ENCODE results near the gene TAX1BP1.

The TAX1BP1 gene

DNA sequence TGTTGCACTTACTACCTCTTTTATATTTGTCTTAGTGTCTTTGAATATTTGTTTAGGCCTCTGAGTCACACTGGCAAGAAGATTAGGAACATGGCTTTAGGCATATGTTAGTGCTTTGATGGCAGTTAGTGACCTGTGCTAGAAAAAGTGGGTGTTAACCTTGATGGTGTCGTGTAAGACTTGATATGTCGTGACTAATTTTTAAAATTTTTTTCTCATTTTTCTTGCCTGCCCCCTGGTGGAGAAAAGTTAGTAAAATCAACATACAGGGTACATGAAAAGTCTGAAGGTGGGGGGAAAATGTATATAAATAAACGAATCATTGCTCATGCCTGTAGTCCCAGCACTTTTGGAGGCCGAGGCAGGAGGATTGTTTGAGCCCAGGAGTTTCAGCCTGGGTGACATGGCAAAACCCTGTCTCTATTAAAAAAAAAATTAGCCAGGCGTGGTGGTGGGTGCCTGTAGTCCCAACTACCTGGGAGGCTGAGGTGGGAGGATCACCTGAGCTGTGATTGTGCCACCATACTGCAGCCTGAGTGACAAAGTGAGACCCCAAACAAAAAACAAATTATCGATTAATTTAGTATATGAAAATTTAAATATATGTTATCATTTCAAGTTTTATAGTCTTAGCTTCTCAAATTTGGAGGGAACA, 44.6 kb downstream of the TAX1BP1 start:
- H2AFZ ChIP-seq (ENCODE audit: low read depth, low read length), result no peak overlapping the region
- no peaks in the 10 kb centered on the region for H3K79me2 ChIP-seq (ENCODE audit: insufficient read depth, low read length)
- ATAC-seq (ENCODE audit: insufficient read depth, low read depth), result peak; percentile 73
- H3K36me3 ChIP-seq (ENCODE audit: insufficient read depth, low read length), result peaks cover 40% of the 10 kb centered on the region
- no peaks in the 10 kb centered on the region for H4K20me1 ChIP-seq (ENCODE audit: insufficient read depth, low read length)
- no peak overlapping the region for H3K27ac ChIP-seq (ENCODE audit: low read length)
- DNase-seq, result peak; percentile 10
- no peaks in the 10 kb centered on the region for H3K4me1 ChIP-seq (ENCODE audit: insufficient read depth, low read length)
- TF ChIP-seq EZH2 (IDR thresholded peaks at IDR 0.05; ENCODE audit: borderline replicate concordance, low read depth, low read length, severe bottlenecking), result no peak
- TF ChIP-seq, protein P1, sequence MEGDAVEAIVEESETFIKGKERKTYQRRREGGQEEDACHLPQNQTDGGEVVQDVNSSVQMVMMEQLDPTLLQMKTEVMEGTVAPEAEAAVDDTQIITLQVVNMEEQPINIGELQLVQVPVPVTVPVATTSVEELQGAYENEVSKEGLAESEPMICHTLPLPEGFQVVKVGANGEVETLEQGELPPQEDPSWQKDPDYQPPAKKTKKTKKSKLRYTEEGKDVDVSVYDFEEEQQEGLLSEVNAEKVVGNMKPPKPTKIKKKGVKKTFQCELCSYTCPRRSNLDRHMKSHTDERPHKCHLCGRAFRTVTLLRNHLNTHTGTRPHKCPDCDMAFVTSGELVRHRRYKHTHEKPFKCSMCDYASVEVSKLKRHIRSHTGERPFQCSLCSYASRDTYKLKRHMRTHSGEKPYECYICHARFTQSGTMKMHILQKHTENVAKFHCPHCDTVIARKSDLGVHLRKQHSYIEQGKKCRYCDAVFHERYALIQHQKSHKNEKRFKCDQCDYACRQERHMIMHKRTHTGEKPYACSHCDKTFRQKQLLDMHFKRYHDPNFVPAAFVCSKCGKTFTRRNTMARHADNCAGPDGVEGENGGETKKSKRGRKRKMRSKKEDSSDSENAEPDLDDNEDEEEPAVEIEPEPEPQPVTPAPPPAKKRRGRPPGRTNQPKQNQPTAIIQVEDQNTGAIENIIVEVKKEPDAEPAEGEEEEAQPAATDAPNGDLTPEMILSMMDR (IDR thresholded peaks at IDR 0.05; ENCODE audit: borderline replicate concordance, extremely low read depth, low read length, poor library complexity, severe bottlenecking), result peak; percentile 62
- H3K9ac ChIP-seq (ENCODE audit: low read depth, low read length), result no peak overlapping the region
- no peak overlapping the region for H3K4me2 ChIP-seq (ENCODE audit: insufficient read depth, low read length)
- no peak overlapping the region for H3K4me3 ChIP-seq (ENCODE audit: low read depth in 1 of 2, low read length in 2 of 2)
- no peaks in the 10 kb centered on the region for H3K27me3 ChIP-seq (ENCODE audit: insufficient read depth, low read length, poor library complexity)
- H3K9me3 ChIP-seq (ENCODE audit: insufficient read depth, low read length, severe bottlenecking), result no peaks in the 10 kb centered on the region

DNA sequence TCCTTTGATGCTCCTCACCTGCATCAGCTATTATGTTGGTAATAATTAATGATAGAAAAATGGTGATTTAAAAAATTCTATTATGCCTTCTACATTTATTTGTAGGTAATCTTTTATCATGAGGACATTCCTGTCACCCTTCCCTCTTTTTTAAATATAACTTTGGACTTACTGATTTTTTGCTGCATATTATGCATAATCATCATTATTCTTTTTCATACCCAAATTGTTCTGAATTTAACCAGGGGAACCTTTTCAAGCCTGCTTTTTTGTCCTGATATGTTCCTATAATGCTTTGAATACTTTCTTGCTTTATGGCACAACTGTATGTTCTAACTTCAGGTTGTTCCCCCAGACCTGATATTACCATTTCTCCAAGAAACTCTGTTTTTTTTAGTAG, 48.5 kb downstream of the TAX1BP1 start:
- H3K4me1 ChIP-seq (ENCODE audit: insufficient read depth, low read length), result no peaks in the 10 kb centered on the region
- H3K27me3 ChIP-seq (ENCODE audit: insufficient read depth, low read length, poor library complexity), result no peaks in the 10 kb centered on the region
- no peak overlapping the region for H3K4me3 ChIP-seq (ENCODE audit: low read depth in 1 of 2, low read length in 2 of 2)
- H3K27ac ChIP-seq (ENCODE audit: low read length), result no peak overlapping the region
- no peak overlapping the region for H3K9ac ChIP-seq (ENCODE audit: low read depth, low read length)
- H3K36me3 ChIP-seq (ENCODE audit: insufficient read depth, low read length), result peaks cover 64% of the 10 kb centered on the region
- H3K4me2 ChIP-seq (ENCODE audit: insufficient read depth, low read length), result no peak overlapping the region
- no peaks in the 10 kb centered on the region for H3K79me2 ChIP-seq (ENCODE audit: insufficient read depth, low read length)
- H3K9me3 ChIP-seq (ENCODE audit: insufficient read depth, low read length, severe bottlenecking), result no peaks in the 10 kb centered on the region
- no peaks in the 10 kb centered on the region for H4K20me1 ChIP-seq (ENCODE audit: insufficient read depth, low read length)
- ATAC-seq (ENCODE audit: insufficient read depth, low read depth), result no peak
- no peak for TF ChIP-seq EZH2 (IDR thresholded peaks at IDR 0.05; ENCODE audit: borderline replicate concordance, low read depth, low read length, severe bottlenecking)
- TF ChIP-seq, protein P1 (IDR thresholded peaks at IDR 0.05; ENCODE audit: borderline replicate concordance, extremely low read depth, low read length, poor library complexity, severe bottlenecking), result no peak
- no peak overlapping the region for H2AFZ ChIP-seq (ENCODE audit: low read depth, low read length)
- DNase-seq, result no peak

DNA sequence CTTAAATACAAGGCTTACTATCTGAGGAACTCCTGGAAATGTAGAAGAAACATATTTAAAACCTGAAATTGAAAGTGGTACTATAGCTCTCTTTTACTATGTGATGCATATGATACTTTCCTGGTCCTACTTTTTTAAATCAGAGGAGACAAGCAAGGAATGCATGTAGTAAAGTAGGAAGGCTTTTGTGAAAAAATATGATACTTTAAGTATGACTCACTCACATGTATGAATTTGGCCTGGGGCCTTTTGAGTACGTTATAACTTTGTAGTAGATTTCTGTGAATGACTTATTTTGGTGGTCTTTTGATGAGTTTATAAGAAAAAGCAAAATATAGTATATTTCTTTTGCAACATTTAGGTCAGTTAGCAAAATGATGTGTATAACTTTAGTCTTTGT, 53.8 kb downstream of the TAX1BP1 start:
- Histone ChIP-seq H3K9me3 (ENCODE audit: insufficient read depth, low read length, severe bottlenecking) (no peaks in the 10 kb centered on the region), H3K79me2 (ENCODE audit: insufficient read depth, low read length) (no peaks in the 10 kb centered on the region), H3K27me3 (ENCODE audit: insufficient read depth, low read length, poor library complexity) (no peaks in the 10 kb centered on the region), H3K4me2 (ENCODE audit: insufficient read depth, low read length) (no peak overlapping the region), H3K4me3 (ENCODE audit: low read depth in 1 of 2, low read length in 2 of 2) (no peak overlapping the region), H3K4me1 (ENCODE audit: insufficient read depth, low read length) (no peaks in the 10 kb centered on the region), H3K9ac (ENCODE audit: low read depth, low read length) (no peak overlapping the region), H3K36me3 (ENCODE audit: insufficient read depth, low read length) (peaks cover 60% of the 10 kb centered on the region), H2AFZ (ENCODE audit: low read depth, low read length) (no peak overlapping the region), H3K27ac (ENCODE audit: low read length) (no peak overlapping the region), H4K20me1 (ENCODE audit: insufficient read depth, low read length) (no peaks in the 10 kb centered on the region)
- no peak for TF ChIP-seq EZH2 (IDR thresholded peaks at IDR 0.05; ENCODE audit: borderline replicate concordance, low read depth, low read length, severe bottlenecking)
- TF ChIP-seq, protein P1 (IDR thresholded peaks at IDR 0.05; ENCODE audit: borderline replicate concordance, extremely low read depth, low read length, poor library complexity, severe bottlenecking), result no peak
- ATAC-seq (ENCODE audit: insufficient read depth, low read depth) (no peak), DNase-seq (no peak)

Measured in DND-41 (cell line).